GM12801 (cell line): ENCODE data around the gene MYRFL.

Source experiments
- TF ChIP-seq, protein P1 (sequence below): IDR thresholded peaks from one replicate; pipeline ENCODE4 v1.5.1; 2011; ENCODE audit warnings: control low read depth; ENCODE audit not compliant: insufficient read length; ENCODE audit errors: extremely low read depth

The MYRFL gene

DNA sequence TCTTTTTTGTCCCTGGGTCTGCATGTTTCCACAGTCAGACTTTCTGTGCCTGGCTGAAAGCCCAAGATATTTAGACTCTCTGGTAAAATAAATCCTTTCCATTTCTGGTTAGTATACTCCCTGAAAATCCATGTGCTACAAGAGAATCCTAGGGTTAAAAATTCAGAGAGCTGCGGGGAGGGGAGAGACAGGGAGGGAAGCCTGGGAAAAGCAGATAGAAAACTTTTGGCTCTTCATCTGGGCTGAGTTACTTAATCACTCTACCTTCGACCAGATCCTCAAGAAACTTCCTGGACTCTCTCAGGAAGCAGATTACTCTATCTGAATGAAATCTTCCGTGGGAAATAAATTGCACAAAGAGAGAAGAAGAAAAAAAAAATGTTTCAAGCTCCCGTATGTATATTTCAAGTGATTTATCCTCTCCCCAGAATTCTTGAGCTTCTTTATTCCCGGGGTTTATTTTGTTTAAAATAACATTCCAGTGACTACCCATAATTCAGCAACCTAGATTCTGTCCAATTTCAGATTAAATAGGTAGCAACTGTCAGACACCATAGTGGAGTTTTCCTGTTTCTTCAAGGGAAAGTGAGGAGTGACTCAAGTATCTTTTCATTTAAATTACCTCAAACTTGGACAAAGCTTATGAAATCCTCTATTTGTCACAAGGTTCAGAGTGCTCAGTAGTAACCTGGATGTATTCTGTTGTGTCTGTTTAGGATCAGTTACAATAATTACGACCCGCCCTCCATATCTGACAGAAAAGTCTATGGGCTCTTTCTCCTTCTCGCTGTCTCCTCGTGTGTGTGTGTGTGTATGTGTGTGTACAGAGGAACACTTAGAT is 163.7 kb downstream of the MYRFL start:
- TF ChIP-seq, protein P1, sequence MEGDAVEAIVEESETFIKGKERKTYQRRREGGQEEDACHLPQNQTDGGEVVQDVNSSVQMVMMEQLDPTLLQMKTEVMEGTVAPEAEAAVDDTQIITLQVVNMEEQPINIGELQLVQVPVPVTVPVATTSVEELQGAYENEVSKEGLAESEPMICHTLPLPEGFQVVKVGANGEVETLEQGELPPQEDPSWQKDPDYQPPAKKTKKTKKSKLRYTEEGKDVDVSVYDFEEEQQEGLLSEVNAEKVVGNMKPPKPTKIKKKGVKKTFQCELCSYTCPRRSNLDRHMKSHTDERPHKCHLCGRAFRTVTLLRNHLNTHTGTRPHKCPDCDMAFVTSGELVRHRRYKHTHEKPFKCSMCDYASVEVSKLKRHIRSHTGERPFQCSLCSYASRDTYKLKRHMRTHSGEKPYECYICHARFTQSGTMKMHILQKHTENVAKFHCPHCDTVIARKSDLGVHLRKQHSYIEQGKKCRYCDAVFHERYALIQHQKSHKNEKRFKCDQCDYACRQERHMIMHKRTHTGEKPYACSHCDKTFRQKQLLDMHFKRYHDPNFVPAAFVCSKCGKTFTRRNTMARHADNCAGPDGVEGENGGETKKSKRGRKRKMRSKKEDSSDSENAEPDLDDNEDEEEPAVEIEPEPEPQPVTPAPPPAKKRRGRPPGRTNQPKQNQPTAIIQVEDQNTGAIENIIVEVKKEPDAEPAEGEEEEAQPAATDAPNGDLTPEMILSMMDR = no peak

DNA sequence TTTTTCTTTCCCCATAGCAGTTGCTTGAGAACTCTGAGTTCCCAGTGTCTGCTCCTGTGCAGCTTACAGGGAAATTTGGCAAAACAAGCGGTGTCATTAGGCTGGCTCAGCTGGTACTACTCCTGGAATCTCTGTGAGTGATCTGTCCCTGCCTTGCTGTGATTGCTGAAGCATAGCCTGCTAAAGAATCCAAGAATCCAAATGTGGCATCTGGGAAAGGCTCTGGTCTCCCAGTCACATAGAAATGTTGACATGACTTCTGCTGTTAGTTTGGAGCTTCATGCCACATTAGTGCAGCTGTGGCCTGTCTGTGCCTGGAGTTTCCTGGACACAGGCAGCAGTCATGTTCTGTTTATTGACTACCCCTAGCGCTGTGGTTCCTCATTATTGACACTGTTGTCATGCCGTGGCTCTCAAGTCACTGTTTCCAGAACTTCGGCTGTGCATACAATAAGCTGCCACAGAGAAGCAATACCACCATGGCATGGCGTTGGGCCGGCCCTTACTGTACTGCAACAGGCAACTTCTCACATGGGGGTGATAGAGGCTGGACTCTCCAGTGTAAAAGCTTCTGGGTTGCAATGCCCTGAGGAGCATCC is 166.8 kb downstream of the MYRFL start:
- TF ChIP-seq, protein P1 = no peak

DNA sequence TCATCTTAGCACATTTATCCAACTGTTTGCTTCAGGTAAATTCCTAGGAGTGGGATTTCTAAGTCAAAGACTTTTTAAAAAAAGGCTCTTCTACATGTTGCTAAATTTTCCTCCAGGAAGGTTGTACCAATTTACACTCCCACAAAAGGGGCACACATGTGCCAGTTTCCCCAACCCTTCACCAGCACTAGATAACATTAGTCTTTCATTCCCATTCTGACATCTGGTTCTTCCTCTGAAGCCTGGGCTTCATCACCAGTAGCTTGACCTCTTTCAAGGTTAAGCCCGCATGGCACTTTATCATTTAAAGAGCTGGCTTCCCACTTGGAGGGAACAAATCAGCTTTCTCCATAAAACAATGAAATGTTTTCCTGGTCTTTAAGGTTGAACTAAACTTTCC is 168.4 kb downstream of the MYRFL start:
- TF ChIP-seq, protein P1 = no peak

GRCh38 chr12:69994724-69995173 is 169.7 kb downstream of the MYRFL start:
- TF ChIP-seq, protein P1 = no peak

DNA sequence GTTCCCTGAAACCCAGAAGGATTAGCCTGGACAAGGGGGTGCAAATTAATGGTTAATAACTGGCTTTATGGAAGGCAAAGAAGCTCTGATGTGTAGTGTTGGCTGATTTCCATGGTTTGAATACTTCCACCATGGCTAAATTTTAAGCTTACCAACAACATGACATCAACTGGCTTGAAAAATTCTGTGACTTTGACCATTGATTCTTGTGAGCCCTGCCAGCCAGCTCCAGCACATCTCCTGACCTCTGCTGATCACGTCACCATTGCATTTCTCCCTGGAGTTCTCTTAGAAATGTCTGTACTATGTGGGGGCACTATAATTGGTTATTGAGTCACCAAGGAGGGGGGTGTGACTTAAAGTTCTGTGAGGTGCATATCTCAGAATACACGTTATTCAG is 171.2 kb downstream of the MYRFL start:
- TF ChIP-seq, protein P1 = no peak

- TF ChIP-seq, protein P1 = no peak
Observed at GRCh38 chr12:69996722-69997121, 171.7 kb downstream of the MYRFL start.

- TF ChIP-seq, protein P1 = no peak
Observed at GRCh38 chr12:69998011-69998410, 173.0 kb downstream of the MYRFL start.
